ENCODE data around the gene MAD1L1.
"Not testable (repeated sequence)": the region's sequence is repeated elsewhere in the genome, so short reads cannot be mapped to it uniquely, and the experiment has no call there.

Gene MAD1L1

DNA sequence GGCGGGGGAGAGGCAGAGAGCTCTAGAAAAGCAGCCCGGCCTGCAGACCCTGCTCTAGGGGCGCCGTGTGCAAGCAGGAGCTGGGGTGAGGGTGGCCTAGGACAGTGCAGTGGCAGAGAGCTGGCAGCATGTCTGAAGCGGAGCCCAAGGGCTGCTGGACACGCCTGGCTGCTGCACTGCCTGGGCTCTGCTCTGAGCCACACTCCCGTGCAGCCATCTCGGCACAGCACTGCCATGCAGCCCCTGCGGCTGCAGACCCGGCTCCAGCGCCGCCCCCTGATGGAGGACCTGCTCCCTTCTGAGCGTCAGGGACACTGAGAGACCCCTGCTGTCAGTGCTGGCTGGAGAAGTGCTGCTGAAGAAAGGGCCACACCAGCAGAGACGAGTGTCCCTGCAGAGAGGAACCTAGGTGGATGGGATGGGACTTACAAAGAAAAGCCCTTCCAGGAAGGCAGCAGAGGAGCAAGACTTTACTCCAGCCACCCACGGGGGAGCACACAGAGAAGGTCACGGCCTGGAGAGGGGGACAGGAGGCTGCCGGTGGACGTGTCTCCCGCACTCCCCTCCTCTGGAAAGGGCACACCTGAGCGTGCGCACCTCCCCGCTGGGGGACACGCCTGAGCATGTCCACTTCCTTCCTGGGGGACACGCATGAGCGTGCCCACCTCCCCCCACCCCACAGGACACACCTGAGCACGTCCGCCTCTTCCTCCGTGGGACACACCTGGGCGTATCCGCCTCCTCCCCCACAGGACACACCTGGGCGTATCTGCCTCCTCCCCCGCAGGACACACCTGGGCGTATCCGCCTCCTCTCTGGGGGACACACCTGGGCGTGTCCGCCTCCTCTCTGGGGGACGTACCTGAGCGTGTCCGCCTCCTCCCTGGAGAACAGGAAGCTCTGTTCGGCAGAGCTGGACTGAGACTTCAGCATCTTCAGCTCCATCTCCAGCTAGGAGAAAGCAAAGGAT is 252.9 kb downstream of the MAD1L1 start:
- no peak for DNase-seq

DNA sequence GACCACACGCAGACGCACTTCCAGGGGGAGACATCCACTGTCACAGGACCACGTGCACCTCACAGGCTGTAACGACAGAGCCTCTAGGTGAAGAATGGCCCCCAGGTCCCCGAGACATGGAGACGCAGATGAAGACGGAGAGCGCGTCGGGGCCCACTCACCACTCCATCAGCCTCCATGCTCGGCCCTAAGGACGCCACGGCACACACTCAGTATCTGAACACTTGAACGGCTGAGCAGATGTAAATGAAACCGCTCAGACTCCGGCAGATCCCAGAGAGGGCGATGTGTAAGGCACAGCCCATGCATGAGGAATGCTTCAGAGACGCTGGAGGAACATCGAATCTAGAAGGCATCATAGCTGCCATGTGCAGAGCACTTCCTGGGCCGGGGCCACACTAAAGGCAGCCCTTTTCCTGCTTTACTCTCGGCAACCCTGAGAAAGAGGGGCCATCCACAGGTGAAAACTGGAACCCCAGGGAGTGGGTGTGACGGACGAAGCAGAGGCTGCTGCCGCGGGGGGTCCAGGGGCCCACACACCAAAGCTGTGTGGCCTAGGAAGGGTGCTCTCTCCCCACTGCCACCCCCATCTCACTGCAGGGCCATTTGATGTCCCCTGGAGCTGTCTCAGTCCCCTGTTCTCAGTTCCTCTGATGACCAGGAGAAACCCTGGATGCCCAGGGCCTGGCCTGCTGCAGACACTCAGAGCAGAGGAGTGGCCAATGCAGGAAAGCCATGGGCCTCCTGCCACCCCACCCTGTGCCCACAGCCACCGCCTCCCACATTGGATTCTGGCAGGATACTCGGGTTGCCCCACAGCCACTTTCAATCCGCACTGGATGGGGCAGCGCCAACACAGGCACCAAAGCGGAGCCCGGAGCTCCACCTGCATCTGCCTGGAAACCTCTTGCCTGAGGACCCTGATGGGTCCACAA is 253.8 kb downstream of the MAD1L1 start:
- DNase-seq, result no peak

DNA sequence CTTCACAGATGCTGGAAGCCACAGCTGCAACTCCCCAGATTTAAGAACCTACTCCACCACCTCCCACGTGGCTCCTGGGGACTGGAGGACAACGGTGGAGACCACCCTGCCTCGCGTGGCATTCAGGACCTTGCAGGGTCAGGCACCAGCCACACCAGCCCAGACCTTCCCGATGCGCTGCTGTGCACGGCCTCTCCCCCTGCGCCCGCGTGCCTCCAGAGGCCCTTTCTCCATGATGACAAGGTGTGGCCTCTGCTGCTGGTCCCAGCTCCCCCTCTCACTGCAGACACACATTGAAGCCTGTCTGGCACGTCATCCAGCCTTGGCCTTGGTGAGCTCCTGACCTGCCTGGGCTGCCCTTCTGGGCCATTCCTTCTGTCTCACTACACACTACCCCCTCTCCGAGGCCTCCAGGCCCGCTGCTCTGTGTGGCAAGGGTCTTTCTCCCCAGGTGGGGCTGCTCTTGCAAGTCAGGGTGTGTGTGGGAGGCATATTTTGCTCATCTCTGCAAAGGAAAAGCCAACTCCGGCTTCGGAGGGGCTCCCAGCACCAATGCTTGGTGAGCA is 254.8 kb downstream of the MAD1L1 start:
- DNase-seq, result no peak

DNA sequence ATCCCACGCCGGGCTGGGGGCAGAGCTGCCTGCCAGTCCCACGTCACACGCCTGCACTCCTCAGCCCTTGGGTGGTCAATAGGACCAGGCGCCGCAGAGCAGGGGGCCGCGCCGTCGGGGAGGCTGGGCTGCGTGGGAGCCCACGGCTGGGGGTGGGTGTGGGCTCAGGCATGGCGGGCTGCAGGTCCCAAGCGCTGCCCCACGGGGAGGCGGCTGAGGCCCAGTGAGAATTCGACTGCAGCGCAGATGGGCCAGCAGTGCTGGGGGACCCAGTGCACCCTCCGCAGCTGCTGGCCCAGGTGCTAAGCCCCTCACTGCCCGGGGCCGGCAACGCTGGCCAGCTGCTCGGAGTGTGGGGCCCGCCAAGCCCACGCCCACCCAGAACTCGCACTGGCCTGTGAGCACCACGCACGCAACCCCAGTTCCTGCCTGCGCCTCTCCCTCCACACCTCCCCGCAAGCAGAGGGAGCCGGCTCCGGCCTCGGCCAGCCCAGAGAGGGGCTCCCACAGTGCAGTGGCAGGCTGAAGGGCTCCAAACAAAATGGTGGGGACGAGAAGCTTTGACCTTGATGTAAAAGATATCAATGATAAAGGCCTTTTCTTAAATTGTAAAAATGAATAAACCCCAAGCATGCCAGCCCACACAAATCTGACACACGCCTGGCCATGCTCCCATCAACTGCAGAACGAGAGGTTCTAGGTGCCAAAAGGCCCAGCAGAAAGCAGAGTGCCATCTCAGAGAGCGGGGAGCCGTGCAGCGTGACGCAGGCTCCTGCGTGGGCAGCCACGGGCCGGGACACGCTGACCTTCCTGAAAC is 255.5 kb downstream of the MAD1L1 start:
- DNase-seq, result no peak

DNA sequence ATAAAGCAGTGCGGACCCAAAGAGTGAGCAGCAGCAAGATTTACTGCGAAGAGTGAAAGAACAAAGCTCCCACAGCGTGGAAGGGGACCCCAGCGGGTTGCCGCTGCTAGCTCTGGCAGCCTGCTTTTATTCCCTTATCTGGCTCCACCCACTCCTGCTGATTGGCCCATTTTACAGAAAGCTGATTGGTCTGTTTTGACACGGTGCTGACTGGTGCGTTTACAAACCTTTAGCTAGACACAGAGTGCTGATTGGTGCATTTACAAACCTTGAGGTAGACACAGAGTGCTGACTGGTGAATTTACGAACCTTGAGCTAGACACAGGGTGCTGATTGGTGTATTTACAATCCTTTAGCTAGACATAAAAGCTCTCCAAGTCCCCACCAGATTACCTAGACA is 256.2 kb downstream of the MAD1L1 start:
- DNase-seq, result not testable (repeated sequence)

DNA sequence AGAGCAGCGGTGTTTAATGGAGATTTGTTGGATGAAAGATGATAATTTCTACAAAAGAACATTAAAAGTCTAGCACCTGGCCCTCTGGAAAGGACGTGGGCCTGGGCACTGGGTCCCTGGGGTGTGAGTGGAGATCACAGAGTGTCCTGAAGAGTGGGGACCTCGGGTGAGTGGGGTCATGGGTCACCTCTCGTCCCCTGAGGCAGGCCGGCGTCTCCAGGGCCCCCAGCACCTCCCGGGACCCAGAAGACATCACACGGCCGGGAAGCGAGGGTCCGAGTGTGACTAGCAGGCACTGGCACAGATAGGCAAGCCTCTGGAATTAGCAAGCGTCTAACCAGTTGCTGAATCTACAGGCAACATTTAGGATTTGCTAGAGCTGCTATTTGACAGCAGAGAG is 257.2 kb downstream of the MAD1L1 start:
- no peak for DNase-seq

DNA sequence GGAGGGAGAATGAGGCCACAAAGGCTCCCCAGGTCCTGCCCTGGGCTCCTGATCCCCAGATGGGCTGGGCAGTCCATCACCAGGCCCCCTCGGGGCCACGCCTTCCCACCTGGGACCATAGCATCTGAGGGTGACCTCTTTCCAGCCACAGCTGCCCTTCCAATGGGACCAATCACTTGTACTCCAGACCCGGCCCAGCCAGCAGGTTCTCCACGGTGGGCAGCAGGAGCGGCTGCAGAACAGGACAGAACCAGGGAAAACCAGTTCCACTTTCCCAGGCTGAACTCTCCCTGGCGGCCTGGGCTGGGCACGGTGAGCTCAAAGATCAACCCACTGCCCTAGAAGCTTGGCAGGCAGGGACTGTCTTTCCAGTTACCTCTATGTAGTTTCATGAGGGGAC is 257.6 kb downstream of the MAD1L1 start:
- no peak for DNase-seq

DNA sequence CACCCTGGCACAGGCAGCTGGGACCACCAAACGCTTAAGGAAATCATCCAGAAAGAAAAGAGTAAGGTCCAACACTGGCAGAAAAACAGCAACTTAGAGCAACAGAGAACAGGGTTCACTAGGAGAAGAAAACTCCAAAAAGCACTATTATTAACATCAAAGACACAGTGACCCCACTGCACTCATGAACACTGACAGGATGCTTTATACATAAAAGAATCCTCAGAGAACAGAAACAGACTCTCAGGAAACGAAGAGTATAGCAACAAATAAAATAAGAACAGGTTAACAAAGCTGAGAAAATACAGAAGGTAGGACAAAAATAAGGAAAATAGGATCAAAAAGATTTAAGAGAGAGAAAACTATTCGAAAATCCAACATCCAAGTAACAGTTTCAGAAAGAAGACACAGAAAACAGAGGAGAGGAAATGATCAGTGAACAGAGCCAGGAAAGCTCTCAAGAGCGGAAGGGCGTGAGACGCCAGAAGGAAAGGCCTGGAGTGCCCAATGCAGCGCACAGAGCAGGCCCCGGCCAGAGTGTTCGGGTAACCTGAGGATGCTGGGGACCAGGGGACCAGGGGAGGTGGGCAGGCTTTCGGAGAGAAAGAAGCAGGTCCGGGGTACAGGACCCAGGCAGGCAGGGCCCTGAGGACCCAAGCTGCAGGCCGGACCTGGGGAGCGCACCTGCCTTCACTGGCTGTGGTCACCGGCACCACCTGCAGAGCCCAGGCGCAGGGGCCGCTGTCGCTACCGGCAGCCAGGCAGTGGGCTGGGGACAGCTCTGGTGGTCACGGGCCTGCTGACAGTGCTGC is 258.2 kb downstream of the MAD1L1 start:
- DNase-seq, result no peak

DNA sequence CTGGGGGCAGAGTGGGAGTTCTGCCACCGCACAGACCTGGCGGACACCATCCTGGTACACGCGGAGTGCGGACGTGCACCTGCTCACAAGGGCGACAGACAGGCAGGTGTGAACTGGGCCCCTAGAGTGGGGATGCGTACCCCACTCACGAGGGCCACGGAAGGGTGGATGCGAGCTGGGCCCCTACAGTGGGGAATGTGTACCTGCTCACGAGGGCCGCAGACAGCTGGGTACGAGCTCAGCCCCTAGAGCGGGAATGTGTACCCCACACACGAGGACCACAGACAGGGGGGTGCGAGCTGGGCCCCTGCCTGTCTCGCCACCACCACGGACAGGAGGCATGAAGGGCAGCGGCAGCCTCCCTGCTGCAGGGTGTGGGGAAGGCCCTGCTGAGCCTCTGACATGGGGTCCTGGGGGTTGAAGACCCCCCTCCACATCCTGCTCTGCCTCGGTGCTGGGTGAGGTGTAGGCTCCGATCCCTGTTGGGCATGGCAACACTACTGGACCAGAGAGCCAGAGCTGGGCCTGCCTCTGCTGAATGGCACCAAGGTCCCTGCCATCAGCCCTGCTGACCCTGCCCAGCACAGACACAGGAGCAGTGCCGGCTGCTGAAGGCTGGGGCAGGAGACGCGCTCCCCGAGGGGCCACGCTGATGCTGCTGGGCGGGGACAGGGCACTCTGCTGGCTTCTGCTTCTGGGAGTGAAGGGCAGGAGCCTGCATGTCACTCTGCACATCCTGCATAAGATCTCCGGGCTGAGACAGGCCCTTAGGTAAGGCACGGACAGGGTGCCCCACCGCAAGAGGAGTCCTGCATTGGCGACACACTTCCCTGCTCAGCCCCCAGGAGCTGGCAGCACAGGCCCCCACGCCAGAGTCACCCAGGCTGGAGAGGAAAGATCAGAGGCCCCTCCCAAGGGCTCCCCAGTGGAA is 259.2 kb downstream of the MAD1L1 start:
- no peak for DNase-seq

DNA sequence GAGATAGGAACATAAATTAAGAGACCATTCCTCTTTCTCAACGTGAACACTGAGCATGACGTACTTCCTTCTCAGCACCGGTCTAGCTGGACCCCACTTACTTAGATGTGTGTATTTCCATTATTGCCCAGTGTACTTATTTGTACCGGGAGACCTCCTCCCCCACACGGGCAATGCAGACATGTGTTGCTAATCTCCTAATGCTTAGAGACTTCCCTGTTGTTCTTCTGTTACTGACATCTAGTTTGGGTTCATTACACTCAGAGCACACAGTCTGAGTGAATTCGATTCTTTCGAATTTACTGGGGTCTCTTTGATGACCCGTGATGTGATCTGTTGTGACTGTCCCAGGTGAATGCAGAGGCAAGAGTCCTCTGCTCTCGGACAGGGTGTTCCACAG is 260.0 kb downstream of the MAD1L1 start:
- DNase-seq, result no peak

DNA sequence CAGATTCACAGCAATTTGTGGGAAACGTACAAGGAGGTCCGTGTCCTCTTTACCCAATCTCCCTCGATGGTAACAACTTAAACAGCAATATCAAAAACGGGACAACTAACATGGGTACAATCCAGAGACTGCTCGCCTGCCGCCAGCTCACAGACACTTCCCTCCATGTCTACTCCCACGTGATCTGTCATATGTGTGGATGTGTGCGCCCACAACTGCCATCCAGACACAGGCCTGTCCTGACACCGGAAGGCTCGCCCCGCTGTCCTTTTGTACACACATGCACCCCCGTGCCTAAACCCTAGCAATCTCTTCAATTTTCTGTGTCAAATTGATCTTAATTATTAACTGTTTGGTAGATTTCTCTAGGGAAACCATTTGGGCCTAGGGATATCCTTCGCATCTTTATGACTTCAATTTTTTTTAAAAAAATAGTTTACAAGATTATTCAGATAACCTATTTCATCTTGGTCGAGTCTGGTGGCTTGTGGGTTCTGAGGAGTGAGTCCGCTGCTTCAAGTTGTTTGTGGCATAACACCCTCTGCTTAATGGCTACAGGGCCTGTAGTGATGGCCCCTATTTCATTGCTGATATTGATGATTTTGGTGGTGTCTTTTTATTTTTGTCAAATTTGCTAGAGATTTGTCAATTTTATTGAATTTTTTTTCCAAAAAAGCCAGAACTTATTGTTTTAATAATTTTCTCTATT is 260.6 kb downstream of the MAD1L1 start:
- DNase-seq, result no peak

DNA sequence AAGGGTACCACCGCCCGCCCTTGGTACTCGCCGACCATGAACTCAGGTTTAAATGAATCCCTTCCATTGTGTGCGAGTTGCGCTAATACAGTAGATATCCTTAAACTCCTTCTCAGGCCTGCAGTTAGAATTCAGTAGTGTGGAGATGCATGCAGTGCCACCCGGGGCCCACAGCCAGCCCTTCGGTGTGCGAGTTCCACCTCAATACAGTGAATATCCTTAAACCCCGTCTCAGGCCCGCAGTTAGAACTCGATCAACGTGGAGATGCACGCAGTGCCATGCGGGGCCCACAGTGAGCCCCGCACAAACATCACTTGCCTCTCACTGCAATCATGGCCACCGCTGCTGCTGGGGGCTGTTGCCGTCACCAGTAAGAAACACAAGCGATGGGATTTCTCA is 261.9 kb downstream of the MAD1L1 start:
- no peak for DNase-seq

DNA sequence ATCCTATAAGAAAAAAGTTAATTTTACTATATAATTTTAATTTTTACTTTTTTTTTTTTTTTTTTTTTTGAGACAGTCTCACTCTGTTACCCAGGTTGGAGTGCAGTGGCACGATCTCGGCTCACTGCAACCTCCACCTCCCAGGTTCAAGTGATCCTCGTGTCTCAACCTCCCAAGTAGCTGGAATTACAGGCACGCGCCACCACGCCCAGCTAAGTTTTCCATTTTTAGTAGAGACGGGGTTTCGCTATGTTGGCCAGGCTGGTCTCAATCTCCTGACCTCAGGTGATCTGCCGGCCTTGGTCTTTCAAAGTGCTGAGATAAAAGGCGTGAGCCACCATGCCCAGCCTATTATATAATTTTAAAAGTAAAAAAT is 262.5 kb downstream of the MAD1L1 start:
- DNase-seq, result not testable (repeated sequence)

DNA sequence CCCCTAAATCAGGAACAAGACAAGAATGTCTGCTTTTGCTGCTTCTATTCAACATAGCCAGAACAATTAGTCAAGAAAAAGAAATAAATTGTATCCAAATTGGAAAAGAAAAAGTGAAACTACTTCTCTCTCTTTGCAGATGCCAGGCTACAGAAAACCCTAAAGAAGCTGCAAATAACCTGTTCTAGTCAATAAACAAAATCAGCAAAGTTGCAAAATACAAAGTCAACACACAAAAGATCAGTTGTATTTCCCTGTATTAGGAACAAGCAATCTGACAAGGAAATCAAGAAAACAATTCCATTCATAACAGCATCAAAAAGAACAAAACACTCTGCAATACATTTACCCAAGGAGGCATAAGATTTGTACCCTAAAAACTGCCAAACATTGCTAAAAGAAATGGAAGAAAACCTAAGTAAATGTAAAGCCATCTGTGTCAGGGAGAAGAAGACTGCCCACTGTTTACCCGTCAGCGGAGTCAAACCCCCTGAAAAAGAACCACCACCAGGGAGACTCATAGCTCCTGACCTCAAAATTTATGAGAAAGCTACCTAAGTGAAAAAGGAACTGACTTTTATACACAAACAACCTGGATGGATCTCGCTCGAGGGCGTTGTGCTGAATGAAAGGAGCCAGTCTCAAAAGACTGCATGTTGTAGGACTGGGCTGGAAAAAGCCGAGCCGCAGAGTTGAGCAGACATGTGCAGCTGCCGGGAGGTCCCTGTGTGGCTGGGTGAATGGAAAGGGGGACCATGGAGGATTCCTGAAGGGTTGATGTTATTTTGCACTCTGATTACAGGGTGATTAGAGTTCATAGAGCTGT is 263.1 kb downstream of the MAD1L1 start:
- no peak for DNase-seq

DNA sequence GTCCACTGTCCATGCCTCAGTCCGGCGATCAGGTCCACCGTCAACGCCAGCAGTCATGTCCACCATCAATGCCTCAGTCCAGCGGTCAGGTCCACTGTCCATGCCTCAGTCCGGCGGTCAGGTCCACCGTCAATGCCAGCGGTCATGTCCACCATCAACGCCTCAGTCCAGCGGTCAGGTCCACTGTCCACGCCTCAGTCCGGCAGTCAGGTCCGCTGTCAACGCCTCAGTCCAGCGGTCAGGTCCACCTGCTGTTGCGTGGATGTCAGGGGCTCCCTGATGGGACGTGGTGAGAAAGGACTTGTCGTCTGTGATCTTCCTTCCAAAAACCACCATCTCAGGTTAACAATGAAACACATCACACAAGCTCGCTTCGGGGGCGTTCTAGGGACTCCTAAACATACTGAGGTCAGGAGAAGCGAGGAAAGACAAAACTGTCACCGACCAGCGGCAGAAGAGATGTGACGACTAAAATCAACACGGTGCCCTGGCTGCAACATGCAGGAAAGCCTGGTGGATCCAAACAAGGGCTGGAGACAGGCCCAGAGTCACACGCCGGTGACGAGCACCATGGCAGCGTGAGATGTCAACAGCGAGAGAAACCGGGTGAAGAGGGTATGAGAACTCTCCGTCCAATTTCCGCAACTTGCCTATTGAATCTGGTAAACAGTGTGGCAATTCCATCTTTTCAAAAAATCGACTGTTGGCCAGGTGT is 264.2 kb downstream of the MAD1L1 start:
- DNase-seq, result no peak

DNA sequence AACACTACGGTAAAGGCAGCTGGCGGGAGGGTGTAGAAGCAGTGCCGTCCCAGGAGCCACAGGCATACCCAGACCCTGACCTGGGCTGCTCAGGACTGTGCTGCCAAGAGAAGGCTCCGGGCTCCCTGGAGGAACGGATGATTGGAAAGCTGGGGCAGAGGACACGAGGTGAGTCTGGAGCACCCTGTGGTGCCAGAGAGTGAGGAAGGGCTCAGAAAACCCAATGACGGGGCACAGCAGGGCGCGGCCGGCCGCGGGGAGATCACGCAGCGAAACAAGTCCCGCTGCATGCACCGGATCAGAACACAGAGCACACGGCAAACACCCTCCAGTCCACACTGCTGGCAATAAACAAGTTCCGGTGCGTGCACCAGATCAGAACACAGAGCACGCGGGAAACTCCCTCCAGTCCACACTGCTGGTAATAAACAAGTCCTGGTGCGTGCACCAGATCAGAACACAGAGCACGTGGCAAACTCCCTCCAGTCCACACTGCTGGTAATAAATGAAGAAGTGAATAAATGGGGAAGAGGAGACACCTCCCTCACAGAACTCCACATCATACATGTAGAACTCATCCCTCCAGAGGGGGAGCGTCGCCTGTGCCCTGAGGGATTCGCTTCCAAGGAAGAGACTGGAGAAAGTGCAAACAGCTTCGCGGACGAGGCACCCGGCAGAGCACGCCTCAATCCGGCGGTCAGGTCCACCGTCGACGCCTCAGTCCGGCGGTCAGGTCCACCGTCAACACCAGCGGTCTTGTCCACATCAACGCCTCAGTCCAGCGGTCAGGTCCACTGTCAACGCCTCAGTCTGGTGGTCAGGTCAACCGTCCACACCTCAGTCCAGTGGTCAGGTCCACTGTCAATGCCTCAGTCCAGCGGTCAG is 265.0 kb downstream of the MAD1L1 start:
- no peak for DNase-seq

DNA sequence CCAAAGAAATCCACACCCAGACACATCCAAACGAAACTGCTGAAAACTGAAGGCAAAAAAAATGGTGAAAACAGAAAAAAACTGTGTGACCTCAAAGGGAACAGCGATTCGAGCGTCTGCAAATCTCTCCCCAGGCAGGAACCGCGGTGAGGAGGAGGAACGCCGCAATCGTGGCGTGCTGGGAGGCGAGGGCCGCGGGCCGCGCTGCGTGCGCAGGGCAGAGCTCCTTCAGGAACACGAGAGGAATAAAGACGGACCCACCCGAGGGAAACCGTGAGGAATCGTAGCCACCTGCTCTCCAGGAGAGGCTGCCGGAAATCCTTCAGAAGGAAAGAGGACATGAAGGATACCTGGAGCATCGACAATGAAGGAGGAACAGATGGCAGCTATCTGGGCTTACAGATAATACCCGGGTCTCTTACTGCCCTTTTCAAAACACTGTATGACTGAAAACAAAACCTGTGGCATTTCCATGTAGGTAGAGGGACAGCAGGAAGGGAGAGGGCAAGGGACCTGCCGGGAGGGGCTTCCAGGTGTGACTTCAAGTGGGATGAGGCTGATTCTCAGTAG is 266.0 kb downstream of the MAD1L1 start:
- DNase-seq, result no peak

Data from T-helper 2 cell (primary cell).